HUES64 (cell line): Measurements from ENCODE around the gene GRIP2.

Experiments used
- H3K27ac ChIP-seq: 2 replicates; pipeline ENCODE4 v1.7.0; 2013; ENCODE audit warnings: low read depth, low read length, inconsistent platforms
- H3K27me3 ChIP-seq: 2 replicates; pipeline ENCODE4 v1.6.1; 2013; ENCODE audit warnings: mild to moderate bottlenecking, low read length; ENCODE audit not compliant: insufficient read depth
- H3K36me3 ChIP-seq: 2 replicates; pipeline ENCODE4 v1.6.1; 2013; ENCODE audit warnings: mild to moderate bottlenecking, low read length; ENCODE audit not compliant: insufficient read depth
- H3K4me1 ChIP-seq: 2 replicates; pipeline ENCODE4 v1.6.1; 2013; ENCODE audit warnings: mild to moderate bottlenecking, low read length, moderate library complexity; ENCODE audit not compliant: insufficient read depth
- H3K4me3 ChIP-seq: 2 replicates; pipeline ENCODE4 v1.5.1; 2013; ENCODE audit warnings: mild to moderate bottlenecking, low read length, moderate library complexity
- H3K9ac ChIP-seq: 2 replicates; pipeline ENCODE4 v1.6.1; 2013; ENCODE audit warnings: mild to moderate bottlenecking, low read depth, low read length
- H3K9me3 ChIP-seq: 2 replicates; pipeline ENCODE4 v1.6.1; 2013; ENCODE audit warnings: low read depth, low read length; ENCODE audit not compliant: insufficient read depth
- WGBS: fragments of 150-250, 120-280 bp; methylation state at CpG from one replicate; pipeline ENCODE4 v1.1.7; 2013; ENCODE audit warnings: missing lambda C conversion rate; 5-methylcytosine and 5-hydroxymethylcytosine counted together

GRIP2 gene

DNA sequence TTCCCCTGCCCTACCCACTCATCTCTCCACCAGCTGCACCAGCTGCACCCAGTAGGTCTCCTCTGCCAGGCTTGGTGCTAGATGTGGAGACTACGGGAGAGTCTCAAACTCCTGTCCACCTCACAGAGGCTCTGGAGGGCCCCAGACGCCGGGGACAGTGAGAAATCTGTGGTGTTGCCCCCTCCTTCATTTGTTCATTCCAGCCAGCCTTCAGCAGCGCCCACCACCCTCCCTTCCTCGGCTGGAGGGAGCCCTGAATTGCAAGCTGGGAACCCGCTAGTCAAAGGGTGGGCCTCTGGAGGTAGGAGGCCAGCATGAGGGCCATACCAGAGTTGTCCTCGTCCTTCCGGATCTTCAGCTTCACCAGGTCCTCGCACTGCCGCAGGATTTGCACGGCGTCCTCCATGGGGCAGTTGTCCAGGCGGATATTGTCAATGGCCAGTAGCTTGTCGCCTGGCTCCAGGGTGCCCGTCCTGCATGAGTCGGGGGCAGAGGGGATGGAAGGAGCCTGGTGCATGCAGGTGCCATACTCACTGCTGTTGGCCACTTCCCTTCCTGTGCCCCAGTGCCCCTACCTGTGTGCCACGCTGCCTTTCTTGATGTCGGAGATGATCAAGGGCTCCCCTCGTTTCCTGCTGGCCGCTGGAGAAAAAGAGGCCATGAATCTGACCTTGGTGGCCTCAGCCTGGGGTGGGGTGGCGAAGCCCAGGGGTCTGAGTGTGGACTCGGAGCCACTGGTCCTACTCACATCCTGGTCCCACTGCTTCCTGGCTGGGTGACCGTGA is 29.1 kb downstream of the GRIP2 start:
- no peak overlapping the region for H3K9ac ChIP-seq
- no peaks in the 10 kb centered on the region for H3K27me3 ChIP-seq
- 92% methylated on average over 23 of the region's 23 CpGs for WGBS
- H3K9me3 ChIP-seq: no peaks in the 10 kb centered on the region
- H3K27ac ChIP-seq: no peak overlapping the region
- H3K4me3 ChIP-seq: no peak overlapping the region
- H3K4me1 ChIP-seq: no peaks in the 10 kb centered on the region; the same call in 1 of the 2 replicates
- H3K36me3 ChIP-seq: no peaks in the 10 kb centered on the region

DNA sequence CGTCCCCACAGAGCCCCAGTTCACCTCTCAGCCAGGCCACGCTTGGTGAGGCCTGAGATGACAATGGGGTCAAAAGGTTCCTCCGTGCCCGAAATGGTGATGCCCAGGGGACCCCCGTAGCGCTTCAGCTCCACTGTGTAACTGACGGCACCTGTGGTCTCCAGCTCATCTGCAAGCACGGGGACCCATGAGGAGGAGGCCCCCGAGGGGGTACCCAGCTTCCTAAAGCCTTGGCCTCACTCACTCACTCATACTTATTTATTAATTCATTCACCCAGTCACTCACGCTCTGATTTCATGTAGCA is 30.4 kb downstream of the GRIP2 start:
- Histone ChIP-seq H3K27me3 (no peaks in the 10 kb centered on the region), H3K9me3 (no peaks in the 10 kb centered on the region), H3K4me1 (no peaks in the 10 kb centered on the region; the same call in 1 of the 2 replicates), H3K36me3 (no peaks in the 10 kb centered on the region), H3K9ac (no peak overlapping the region), H3K4me3 (no peak overlapping the region), H3K27ac (no peak overlapping the region)
- 95% methylated on average over 10 of the region's 10 CpGs for WGBS

DNA sequence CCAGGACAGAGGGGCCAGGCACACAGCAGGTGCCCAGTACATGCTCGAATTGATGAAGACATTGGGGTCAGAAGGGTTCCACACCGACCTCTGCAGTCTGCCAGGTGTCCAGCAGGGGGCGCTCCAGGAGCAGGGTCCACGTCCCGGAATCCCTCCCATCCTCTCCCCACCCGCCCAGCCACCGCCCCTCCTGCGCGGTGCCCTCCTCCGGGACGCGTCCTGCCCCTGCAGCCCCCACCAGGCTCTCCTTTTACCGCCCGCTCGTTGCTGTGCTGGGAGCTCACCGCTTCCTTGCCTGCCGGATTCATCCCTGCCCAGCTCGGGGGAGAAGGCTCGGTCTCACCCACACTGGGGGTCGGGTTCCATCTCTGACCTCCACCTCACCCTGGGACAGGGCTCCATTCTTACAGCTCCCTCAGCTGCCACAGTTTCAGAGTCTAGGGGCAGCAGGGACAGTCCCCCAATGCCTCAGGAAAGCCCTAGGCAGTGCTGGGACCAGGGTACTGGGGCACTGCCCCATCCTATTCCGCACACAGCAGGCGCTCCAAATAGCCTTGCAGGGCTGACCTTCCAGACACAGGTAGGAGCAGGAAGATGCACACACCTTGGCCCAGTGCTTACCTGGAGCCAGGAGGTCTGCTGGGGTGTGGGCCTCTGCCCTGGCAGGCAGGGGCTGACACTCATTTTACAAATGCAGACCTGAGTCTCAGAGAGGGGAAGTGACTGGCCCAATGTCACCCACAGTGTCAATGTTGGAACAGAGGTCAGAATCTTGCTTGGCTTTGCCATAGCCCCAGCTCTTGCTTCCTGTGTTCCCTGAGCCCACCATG is 31.0 kb downstream of the GRIP2 start:
- Histone ChIP-seq H3K9me3 (no peaks in the 10 kb centered on the region), H3K27ac (no peak overlapping the region), H3K4me3 (peak overlapping the region; percentile 48), H3K9ac (no peak overlapping the region), H3K27me3 (no peaks in the 10 kb centered on the region), H3K36me3 (no peaks in the 10 kb centered on the region), H3K4me1 (no peaks in the 10 kb centered on the region; the same call in 1 of the 2 replicates)
- WGBS: 12% methylated on average over 22 of the region's 22 CpGs

DNA sequence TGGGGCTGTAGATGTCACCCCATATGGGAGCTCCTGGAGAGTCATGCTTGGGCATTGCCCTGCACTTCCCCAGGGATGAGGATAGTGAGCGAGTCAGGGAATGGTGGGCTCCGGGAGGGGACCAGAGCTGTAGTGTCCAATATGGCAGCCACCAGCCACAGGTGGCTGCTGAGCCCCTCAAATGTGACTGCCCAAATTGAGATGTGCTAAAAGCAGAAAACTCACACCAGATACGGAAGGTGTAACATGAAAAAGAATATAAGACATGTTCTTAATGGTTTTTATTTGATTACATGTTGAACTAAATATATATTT is 31.7 kb downstream of the GRIP2 start:
- no peak overlapping the region for H3K9ac ChIP-seq
- no peaks in the 10 kb centered on the region for H3K9me3 ChIP-seq
- no peak overlapping the region for H3K4me3 ChIP-seq
- WGBS: 56% methylated on average over 2 of the region's 3 CpGs
- no peaks in the 10 kb centered on the region for H3K27me3 ChIP-seq
- no peak overlapping the region for H3K27ac ChIP-seq
- H3K36me3 ChIP-seq: no peaks in the 10 kb centered on the region
- H3K4me1 ChIP-seq: no peaks in the 10 kb centered on the region; the same call in 1 of the 2 replicates

DNA sequence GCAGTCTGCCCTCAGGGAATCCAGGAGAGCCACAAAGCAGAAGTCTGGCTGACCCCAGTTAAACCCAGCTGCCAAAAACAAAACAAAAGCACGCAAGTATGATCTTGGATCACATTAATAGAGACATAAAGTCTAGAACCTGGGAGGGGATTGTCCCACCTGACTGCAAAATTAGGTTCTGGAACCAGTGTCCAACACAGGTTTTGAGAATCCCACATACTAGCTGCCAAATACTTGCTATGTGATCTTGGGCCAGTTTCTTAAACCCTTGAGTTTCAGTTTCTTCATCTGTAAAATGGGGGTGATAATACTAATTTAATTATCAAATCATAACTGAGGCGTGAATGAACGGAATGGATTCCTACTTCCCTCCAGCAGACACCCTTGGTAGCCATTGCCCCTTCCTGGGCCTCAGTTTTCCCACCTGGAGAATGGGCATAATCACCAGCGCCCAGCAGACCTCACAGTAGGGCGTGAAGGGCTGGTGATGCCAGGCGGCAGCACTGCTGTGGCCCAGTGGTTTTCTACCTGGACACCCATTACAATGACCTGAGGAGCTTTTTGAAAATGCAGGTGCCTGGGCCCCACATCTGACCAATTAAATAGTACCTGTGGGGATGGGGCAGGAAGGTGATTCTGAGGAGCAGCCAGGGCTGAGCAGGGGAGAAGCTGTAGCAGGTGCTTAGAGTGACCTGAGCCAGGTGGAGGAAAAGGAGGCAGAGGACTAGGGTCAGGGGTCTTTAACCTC is 32.2 kb downstream of the GRIP2 start:
- Histone ChIP-seq H3K27me3 (no peaks in the 10 kb centered on the region), H3K9ac (no peak overlapping the region), H3K27ac (no peak overlapping the region), H3K36me3 (no peaks in the 10 kb centered on the region), H3K9me3 (peaks cover under 1% of the 10 kb centered on the region; the same call in 1 of the 2 replicates), H3K4me3 (no peak overlapping the region), H3K4me1 (no peaks in the 10 kb centered on the region; the same call in 1 of the 2 replicates)
- 93% methylated on average over 6 of the region's 6 CpGs for WGBS

DNA sequence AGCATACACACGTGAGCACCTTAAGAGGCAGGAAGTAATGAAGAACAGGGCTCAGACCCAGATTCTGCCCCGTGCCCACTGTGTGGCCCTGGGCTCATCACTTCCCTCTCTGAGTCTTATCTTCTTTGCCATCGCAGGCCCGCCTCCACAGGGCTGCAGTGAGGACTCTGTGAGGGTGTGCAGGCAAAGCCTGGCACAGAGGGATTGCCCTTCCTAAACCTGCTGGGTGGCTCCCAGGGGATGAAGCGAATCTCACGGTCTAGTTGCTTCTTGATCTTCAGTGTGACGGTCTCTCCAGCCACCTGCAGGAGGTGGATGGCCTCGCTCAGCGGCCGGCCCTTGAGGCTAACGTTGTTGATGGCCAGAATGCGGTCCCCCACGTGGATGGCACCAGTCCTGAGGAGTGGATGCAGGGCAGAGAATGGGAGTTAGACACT is 32.8 kb downstream of the GRIP2 start:
- Histone ChIP-seq H3K9me3 (peaks cover 7% of the 10 kb centered on the region; the same call in 1 of the 2 replicates), H3K27ac (no peak overlapping the region), H3K4me1 (no peaks in the 10 kb centered on the region; the same call in 1 of the 2 replicates), H3K9ac (no peak overlapping the region), H3K36me3 (no peaks in the 10 kb centered on the region), H3K27me3 (no peaks in the 10 kb centered on the region), H3K4me3 (no peak overlapping the region)
- WGBS: 84% methylated on average over 13 of the region's 13 CpGs

DNA sequence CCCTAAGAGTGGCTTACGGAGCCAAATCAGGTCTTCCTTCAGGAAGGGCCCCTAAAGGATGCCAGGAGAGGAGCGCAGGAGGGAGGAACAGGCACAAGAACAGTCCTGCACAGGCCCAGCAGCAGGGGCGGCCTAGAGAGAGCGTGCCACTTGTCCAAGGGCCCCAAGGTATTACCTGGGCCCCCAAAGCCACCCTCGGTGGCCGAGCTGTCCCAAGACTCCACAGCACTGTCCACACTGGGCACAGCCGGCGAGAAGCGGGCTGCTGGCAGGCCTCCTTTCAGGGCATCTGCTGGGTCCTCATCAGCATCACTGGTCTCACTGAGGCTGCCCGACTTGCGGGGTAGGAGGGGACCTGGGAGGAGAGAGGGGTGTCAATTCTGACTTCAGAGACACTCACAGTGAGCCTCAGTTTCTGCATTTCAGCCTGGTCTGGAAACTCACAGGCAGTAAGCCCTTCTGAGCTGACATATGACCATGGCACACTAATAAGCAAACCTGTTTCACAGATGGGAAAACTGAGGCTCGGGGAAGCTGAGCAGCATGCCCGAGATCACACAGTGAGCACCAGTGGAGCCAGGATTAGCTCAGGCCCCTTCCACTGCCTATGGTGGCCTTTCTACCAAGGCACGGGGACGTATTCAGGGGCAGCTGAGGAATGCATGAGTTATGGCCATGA is 33.4 kb downstream of the GRIP2 start:
- Histone ChIP-seq H3K36me3 (no peaks in the 10 kb centered on the region), H3K9me3 (peaks cover 11% of the 10 kb centered on the region; the same call in 1 of the 2 replicates), H3K27me3 (no peaks in the 10 kb centered on the region), H3K9ac (no peak overlapping the region), H3K4me3 (no peak overlapping the region), H3K4me1 (no peaks in the 10 kb centered on the region; the same call in 1 of the 2 replicates), H3K27ac (no peak overlapping the region)
- WGBS: 89% methylated on average over 15 of the region's 15 CpGs

DNA sequence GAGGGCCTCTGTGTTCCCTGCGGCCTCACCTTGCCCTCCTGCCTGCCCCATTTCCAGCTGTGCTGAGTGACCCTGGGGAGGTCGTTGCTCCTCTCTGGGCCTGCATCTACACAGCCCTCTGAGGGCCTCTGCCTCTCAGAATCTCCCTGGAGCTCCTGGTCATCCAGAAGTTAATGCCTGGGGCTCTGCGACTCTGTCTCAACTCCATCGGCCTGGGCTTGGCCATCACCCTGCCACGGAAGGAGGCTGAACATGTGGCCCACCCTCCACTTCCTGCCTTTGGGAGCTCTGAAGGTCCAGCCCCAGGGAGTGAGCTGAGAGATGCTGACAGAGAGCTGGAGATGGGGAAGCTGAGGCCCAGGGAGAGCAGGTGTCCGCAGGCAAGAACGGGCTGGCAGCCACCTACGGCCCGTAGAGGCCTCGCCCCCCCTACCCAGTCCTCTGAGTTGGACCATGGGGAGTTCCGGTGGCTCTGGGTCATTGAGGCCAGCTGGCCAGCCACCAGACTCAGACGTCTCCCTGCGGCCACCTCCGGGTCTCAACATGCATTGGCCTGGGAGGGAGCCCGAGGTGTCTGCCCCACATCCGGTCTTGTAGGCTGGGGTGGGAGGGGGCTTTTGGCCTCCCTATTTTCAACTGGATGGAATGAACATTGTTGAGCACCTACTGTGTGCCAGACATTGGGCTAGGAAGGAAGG is 34.2 kb downstream of the GRIP2 start:
- H3K36me3 ChIP-seq: no peaks in the 10 kb centered on the region
- no peaks in the 10 kb centered on the region; the same call in 1 of the 2 replicates for H3K4me1 ChIP-seq
- no peaks in the 10 kb centered on the region for H3K27me3 ChIP-seq
- H3K9ac ChIP-seq: no peak overlapping the region
- WGBS: 94% methylated on average over 16 of the region's 16 CpGs
- no peak overlapping the region for H3K4me3 ChIP-seq
- H3K27ac ChIP-seq: no peak overlapping the region
- H3K9me3 ChIP-seq: peaks cover 16% of the 10 kb centered on the region; the same call in 1 of the 2 replicates

DNA sequence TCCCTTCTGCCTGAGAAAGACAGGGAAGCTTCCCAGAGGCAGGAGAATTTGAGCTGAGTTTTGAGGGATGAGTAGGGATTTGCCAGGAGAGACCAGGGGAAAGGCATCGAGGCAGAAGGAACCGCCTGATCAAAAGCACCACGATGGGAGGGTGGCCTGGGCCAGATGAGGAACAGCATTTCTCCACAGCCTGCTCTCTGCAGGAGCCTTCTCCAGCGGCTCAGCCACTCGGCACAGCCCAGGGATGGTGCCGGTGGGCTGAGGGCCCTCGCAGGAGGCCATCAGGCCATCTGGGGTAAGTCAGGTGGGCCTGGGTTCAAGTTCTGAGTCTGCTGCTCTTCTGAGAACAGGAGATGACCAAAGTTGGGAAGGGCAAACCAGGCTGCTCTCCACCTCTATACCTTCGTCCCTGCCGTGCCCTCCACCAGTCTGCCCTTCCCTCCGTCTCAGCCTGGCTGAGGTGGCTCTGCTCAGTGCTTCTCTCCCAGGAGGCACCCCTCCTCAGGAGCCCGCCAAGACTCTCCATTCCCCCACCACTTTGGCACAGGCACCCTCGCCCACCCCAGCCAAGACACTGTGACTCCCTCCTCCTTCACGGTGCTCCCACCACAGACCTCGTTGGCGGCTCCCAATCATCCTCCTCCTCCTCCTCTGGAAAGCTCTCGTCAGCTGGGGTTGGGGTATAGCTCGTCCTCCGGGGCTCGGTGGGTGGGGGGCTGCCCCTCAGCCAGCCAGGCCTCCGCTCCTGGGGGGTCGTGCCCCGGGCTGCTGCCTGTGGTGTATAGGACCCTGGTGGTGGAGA is 34.9 kb downstream of the GRIP2 start:
- Histone ChIP-seq H3K27ac (no peak overlapping the region), H3K9ac (no peak overlapping the region), H3K4me3 (no peak overlapping the region), H3K27me3 (no peaks in the 10 kb centered on the region), H3K9me3 (peaks cover 16% of the 10 kb centered on the region; the same call in 1 of the 2 replicates), H3K36me3 (no peaks in the 10 kb centered on the region), H3K4me1 (no peaks in the 10 kb centered on the region; the same call in 1 of the 2 replicates)
- WGBS: 88% methylated on average over 21 of the region's 22 CpGs

DNA sequence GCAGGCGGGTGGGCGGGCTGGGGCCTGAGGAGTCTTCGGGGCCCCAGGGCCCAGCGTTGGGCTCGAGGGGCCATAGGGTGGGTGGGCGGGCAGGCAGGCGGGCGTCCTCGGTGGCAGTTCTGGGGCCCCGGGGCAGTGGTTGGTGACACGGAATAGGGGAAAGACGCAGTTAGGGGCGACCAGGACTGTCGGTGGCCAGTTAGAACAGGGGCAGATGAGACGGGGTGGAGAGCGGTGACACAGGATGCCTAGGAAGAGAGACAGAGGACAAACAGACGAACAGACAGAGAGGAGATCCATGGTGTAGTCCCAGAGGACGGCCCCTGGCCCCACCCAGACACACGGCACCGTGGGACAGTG is 36.5 kb downstream of the GRIP2 start:
- WGBS: 94% methylated on average over 20 of the region's 20 CpGs
- no peaks in the 10 kb centered on the region for H3K36me3 ChIP-seq
- no peaks in the 10 kb centered on the region for H3K27me3 ChIP-seq
- no peak overlapping the region for H3K9ac ChIP-seq
- no peak overlapping the region for H3K27ac ChIP-seq
- H3K4me3 ChIP-seq: no peak overlapping the region
- peaks cover 16% of the 10 kb centered on the region; the same call in 1 of the 2 replicates for H3K9me3 ChIP-seq
- no peaks in the 10 kb centered on the region for H3K4me1 ChIP-seq
